Activated CD8-positive, alpha-beta memory T cell treated with anti-CD3 and anti-CD28 coated beads, Interleukin-2, amount 10 ng/mL, durations not matched to agents 7 days and 5 days (primary cell): ENCODE data around the gene ACAP2. TPM values are rescaled to one million over a fixed set of nuclear protein-coding genes. Genes with fewer than 3 reads are reported as not detected.
"Not testable (repeated sequence)": the region's sequence is repeated elsewhere in the genome, so short reads cannot be mapped to it uniquely, and the experiment has no call there.

Experiments used
- ATAC-seq: fragments of 150-1000 bp; cut with Tn5 transposase; one replicate; pipeline ENCODE4 v1.10.0; 2021; ENCODE audit warnings: moderate library complexity
- CTCF ChIA-PET: fragments of 350-600 bp; sonication (Branson Sonifier 250); formaldehyde crosslinking; loops from one replicate; lab custom pipeline; 2021; ENCODE audit warnings: antibody characterized with exemption; lab: Charles Lee
- DNase-seq: peaks from one replicate; pipeline ENCODE4 v3.0.0-alpha.2; 2020
- H3K27ac Mint-ChIP-seq: one replicate; pipeline ENCODE4 v1.8.0; 2021; ENCODE audit warnings: mild to moderate bottlenecking, mixed read lengths
- H3K27me3 Mint-ChIP-seq: one replicate; pipeline ENCODE4 v1.8.0; 2021; ENCODE audit warnings: mixed read lengths
- H3K36me3 Mint-ChIP-seq: one replicate; pipeline ENCODE4 v1.8.0; 2021; ENCODE audit warnings: mild to moderate bottlenecking, mixed read lengths
- H3K4me1 Mint-ChIP-seq: one replicate; pipeline ENCODE4 v1.8.0; 2021; ENCODE audit warnings: mixed read lengths
- H3K4me3 Mint-ChIP-seq: one replicate; pipeline ENCODE4 v1.8.0; 2021; ENCODE audit warnings: mild to moderate bottlenecking, moderate library complexity, mixed read lengths
- H3K9me3 Mint-ChIP-seq: one replicate; pipeline ENCODE4 v1.8.0; 2022; ENCODE audit warnings: low read depth, mixed read lengths
- total RNA-seq, 2 experiments: library from RNA; stranded (reverse); gene quantifications; one replicate each; pipeline ENCODE4 v1.2.3, GENCODE V29; 2021

ACAP2 gene
- total RNA-seq, 2 experiments from 2014 or later: 58.4 to 74.4 TPM

- Mint-ChIP-seq H3K4me1 (peaks cover 10% of the 10 kb centered on the region), H3K27ac (no peak overlapping the region), H3K36me3 (peaks cover 24% of the 10 kb centered on the region), H3K9me3 (no peaks in the 10 kb centered on the region), H3K4me3 (no peak overlapping the region), H3K27me3 (no peaks in the 10 kb centered on the region)
- ATAC-seq (no peak), DNase-seq (no peak)
- CTCF ChIA-PET: no interaction called here
Observed at GRCh38 chr3:195425849-195426248, 17.0 kb downstream of the ACAP2 start.

- H3K27me3 Mint-ChIP-seq: no peaks in the 10 kb centered on the region
Observed at GRCh38 chr3:195423818-195424217, 19.0 kb downstream of the ACAP2 start.

GRCh38 chr3:195421400-195421799, 21.4 kb downstream of the ACAP2 start:
- DNase-seq (no peak), ATAC-seq (no peak)
- Mint-ChIP-seq H3K36me3 (peaks cover 28% of the 10 kb centered on the region), H3K4me1 (peaks cover 18% of the 10 kb centered on the region), H3K4me3 (no peak overlapping the region), H3K27ac (no peak overlapping the region), H3K27me3 (no peaks in the 10 kb centered on the region), H3K9me3 (no peaks in the 10 kb centered on the region)
- CTCF ChIA-PET: no interaction called here

More at GRCh38 chr3:195423818-195424217, 19.0 kb downstream of the ACAP2 start:
- H3K9me3 Mint-ChIP-seq: no peaks in the 10 kb centered on the region
- CTCF ChIA-PET: no interaction called here
- no peak for DNase-seq
- no peak overlapping the region for H3K4me3 Mint-ChIP-seq
- H3K4me1 Mint-ChIP-seq: peaks cover 10% of the 10 kb centered on the region
- no peak for ATAC-seq
- H3K36me3 Mint-ChIP-seq: peaks cover 24% of the 10 kb centered on the region
- no peak overlapping the region for H3K27ac Mint-ChIP-seq

GRCh38 chr3:195416795-195417194, 26.0 kb downstream of the ACAP2 start:
- CTCF ChIA-PET: interaction anchor here (0.7 to 2.3 kb wide), 2 partner anchors 9 to 1855 kb away, joined by 3 to 8 read pairs; no protein-coding TSS in a partner anchor
- H3K36me3 Mint-ChIP-seq: peaks cover 13% of the 10 kb centered on the region

GRCh38 chr3:195411836-195412235, 31.0 kb downstream of the ACAP2 start:
- H3K9me3 Mint-ChIP-seq: no peaks in the 10 kb centered on the region
- peaks cover 41% of the 10 kb centered on the region for H3K36me3 Mint-ChIP-seq
- CTCF ChIA-PET: interaction anchor here (0.7 to 1.6 kb wide), 2 partner anchors 37 to 141 kb away, joined by 4 to 5 read pairs; partner anchors contain the start of gene XXYLT1
- ATAC-seq (no peak), DNase-seq (no peak)
- no peaks in the 10 kb centered on the region for H3K27me3 Mint-ChIP-seq
- H3K27ac Mint-ChIP-seq: no peak overlapping the region
- no peak overlapping the region for H3K4me3 Mint-ChIP-seq
- peaks cover 37% of the 10 kb centered on the region for H3K4me1 Mint-ChIP-seq

More at GRCh38 chr3:195416795-195417194, 26.0 kb downstream of the ACAP2 start:
- DNase-seq: no peak
- no peak overlapping the region for H3K4me3 Mint-ChIP-seq
- peaks cover 13% of the 10 kb centered on the region for H3K4me1 Mint-ChIP-seq
- ATAC-seq: no peak
- no peaks in the 10 kb centered on the region for H3K27me3 Mint-ChIP-seq
- H3K27ac Mint-ChIP-seq: no peak overlapping the region
- H3K9me3 Mint-ChIP-seq: no peaks in the 10 kb centered on the region

- H3K4me1 Mint-ChIP-seq: peaks cover 40% of the 10 kb centered on the region
- no peak overlapping the region for H3K4me3 Mint-ChIP-seq
- peaks cover 49% of the 10 kb centered on the region for H3K36me3 Mint-ChIP-seq
- H3K27ac Mint-ChIP-seq: no peak overlapping the region
- no peak for DNase-seq
- H3K9me3 Mint-ChIP-seq: no peaks in the 10 kb centered on the region
- H3K27me3 Mint-ChIP-seq: no peaks in the 10 kb centered on the region
- ATAC-seq: no peak
- CTCF ChIA-PET: interaction anchor here (1.6 kb wide), 1 partner anchor 139 kb away, joined by 5 read pairs; the partner anchor contains the start of gene XXYLT1
Observed at GRCh38 chr3:195410546-195410945, 32.3 kb downstream of the ACAP2 start.

GRCh38 chr3:195407531-195408409, 35.0 kb downstream of the ACAP2 start:
- CTCF ChIA-PET: interaction anchor here (0.9 to 2.0 kb wide), 6 partner anchors 10 to 137 kb away, joined by 3 to 10 read pairs (median 4); partner anchors contain the start of gene XXYLT1
- Mint-ChIP-seq H3K36me3 (peaks cover 46% of the 10 kb centered on the region), H3K27me3 (no peaks in the 10 kb centered on the region), H3K4me3 (peak overlapping the region; percentile 67), H3K9me3 (no peaks in the 10 kb centered on the region), H3K4me1 (peaks cover 39% of the 10 kb centered on the region), H3K27ac (peak overlapping the region; percentile 80)
- DNase-seq (no peak), ATAC-seq (peak; percentile 44)

GRCh38 chr3:195405651-195406050, 37.2 kb downstream of the ACAP2 start:
- DNase-seq (no peak), ATAC-seq (no peak)
- no peaks in the 10 kb centered on the region for H3K9me3 Mint-ChIP-seq
- CTCF ChIA-PET: no interaction called here
- no peaks in the 10 kb centered on the region for H3K27me3 Mint-ChIP-seq
- peaks cover 37% of the 10 kb centered on the region for H3K4me1 Mint-ChIP-seq
- H3K4me3 Mint-ChIP-seq: no peak overlapping the region
- H3K27ac Mint-ChIP-seq: no peak overlapping the region
- H3K36me3 Mint-ChIP-seq: peaks cover 40% of the 10 kb centered on the region

GRCh38 chr3:195403841-195404408, 38.9 kb downstream of the ACAP2 start:
- CTCF ChIA-PET: interaction anchor here (0.9 kb wide), 1 partner anchor 14 kb away, joined by 3 read pairs; no protein-coding TSS in a partner anchor
- H3K4me3 Mint-ChIP-seq: no peak overlapping the region
- H3K4me1 Mint-ChIP-seq: peaks cover 27% of the 10 kb centered on the region
- no peaks in the 10 kb centered on the region for H3K27me3 Mint-ChIP-seq
- ATAC-seq: no peak
- DNase-seq: no peak
- no peak overlapping the region for H3K27ac Mint-ChIP-seq
- H3K9me3 Mint-ChIP-seq: no peaks in the 10 kb centered on the region
- H3K36me3 Mint-ChIP-seq: peaks cover 28% of the 10 kb centered on the region

- DNase-seq: no peak
- no peaks in the 10 kb centered on the region for H3K9me3 Mint-ChIP-seq
- no peaks in the 10 kb centered on the region for H3K27me3 Mint-ChIP-seq
- H3K4me1 Mint-ChIP-seq: peaks cover 22% of the 10 kb centered on the region
- no peak overlapping the region for H3K27ac Mint-ChIP-seq
- H3K4me3 Mint-ChIP-seq: no peak overlapping the region
- CTCF ChIA-PET: no interaction called here
- peaks cover 24% of the 10 kb centered on the region for H3K36me3 Mint-ChIP-seq
- no peak for ATAC-seq
Observed at GRCh38 chr3:195403244-195403643, 39.6 kb downstream of the ACAP2 start.

- H3K27ac Mint-ChIP-seq: no peak overlapping the region
- DNase-seq: no peak
- no peak for ATAC-seq
- H3K4me1 Mint-ChIP-seq: peaks cover 16% of the 10 kb centered on the region
- CTCF ChIA-PET: no interaction called here
- peaks cover 14% of the 10 kb centered on the region for H3K36me3 Mint-ChIP-seq
- no peaks in the 10 kb centered on the region for H3K9me3 Mint-ChIP-seq
- no peaks in the 10 kb centered on the region for H3K27me3 Mint-ChIP-seq
- H3K4me3 Mint-ChIP-seq: no peak overlapping the region
Observed at GRCh38 chr3:195401943-195402342, 40.9 kb downstream of the ACAP2 start.

- H3K9me3 Mint-ChIP-seq, H3K4me1 Mint-ChIP-seq, H3K4me3 Mint-ChIP-seq, DNase-seq, ATAC-seq, H3K27me3 Mint-ChIP-seq, H3K36me3 Mint-ChIP-seq, H3K27ac Mint-ChIP-seq, CTCF ChIA-PET: not testable (repeated sequence)
Observed at GRCh38 chr3:195398460-195398859, 44.4 kb downstream of the ACAP2 start.

GRCh38 chr3:195397524-195397923, 45.3 kb downstream of the ACAP2 start:
- Mint-ChIP-seq H3K4me1 (peaks cover 9% of the 10 kb centered on the region), H3K36me3 (peaks cover 4% of the 10 kb centered on the region), H3K4me3 (no peak overlapping the region), H3K9me3 (no peaks in the 10 kb centered on the region), H3K27ac (no peak overlapping the region), H3K27me3 (no peaks in the 10 kb centered on the region)
- CTCF ChIA-PET: interaction anchor here (0.9 kb wide), 1 partner anchor 16 kb away, joined by 3 read pairs; no protein-coding TSS in a partner anchor
- DNase-seq (no peak), ATAC-seq (no peak)
